Lower leg skin (tissue), 3 donors: ENCODE measurements around the gene MAP4K1.

Experiments
- CTCF ChIP-seq, 3 donors: fragments of 450-650 bp; IDR thresholded peaks; one replicate each; pipeline ENCODE4 v1.5.1; 2016; ENCODE audit warnings: antibody characterized with exemption in 3 of 3, mild to moderate bottlenecking in 3 of 3, moderate library complexity in 2 of 3
- POLR2A ChIP-seq, 2 donors: fragments of 450-650 bp; IDR thresholded peaks; one replicate each; pipeline ENCODE4 v1.6.1; 2016 to 2017; ENCODE audit warnings: antibody characterized with exemption in 2 of 2, mild to moderate bottlenecking in 1 of 2, moderate library complexity in 1 of 2

- TF ChIP-seq POLR2A (IDR thresholded peaks at IDR 0.05) (no peak), CTCF (IDR thresholded peaks at IDR 0.05) (no peak)
Measured at GRCh38 chr19:38559428-38560401, 58.0 kb downstream of the MAP4K1 start.
